ENCODE results near the gene INPPL1. TPM values are rescaled to one million over a fixed set of nuclear protein-coding genes. Genes with fewer than 3 reads are reported as not detected.

INPPL1 gene
- total RNA-seq, 1 donor from 2014 or later, result 37.7 TPM

GRCh38 chr11:72216638-72217037 lies 7.9 kb upstream of the INPPL1 start, which contains the start of gene FOLR2:
Gene FOLR2, plus strand, starts transcription at chr11:72216794. Its CDS starts 1,791 bp downstream, at chr11:72218585.
- DNase-seq, result no peak

GRCh38 chr11:72217841-72218240 lies 6.7 kb upstream of the INPPL1 start:
- no peak for DNase-seq

GRCh38 chr11:72218251-72218745 lies 6.3 kb upstream of the INPPL1 start:
- DNase-seq, result no peak

- DNase-seq, result no peak
These were observed 3.7 kb upstream of the INPPL1 start for GRCh38 chr11:72220696-72221363.

GRCh38 chr11:72221386-72222075 lies 3.0 kb upstream of the INPPL1 start:
- DNase-seq, result no peak

- DNase-seq, result no peak
These were observed 2.3 kb upstream of the INPPL1 start for GRCh38 chr11:72222106-72222891.

- DNase-seq, result peak; percentile 92
These were observed 1.5 kb upstream of the INPPL1 start for GRCh38 chr11:72222907-72223614.

GRCh38 chr11:72223615-72224563 lies 678 bp upstream of the INPPL1 start:
- DNase-seq, result peak; percentile 62

- DNase-seq, result no peak
These were observed 914 bp downstream of the INPPL1 start for GRCh38 chr11:72225411-72225951.

GRCh38 chr11:72226701-72227100 lies 2.1 kb downstream of the INPPL1 start:
- no peak for DNase-seq

GRCh38 chr11:72227316-72228228 lies 3.0 kb downstream of the INPPL1 start:
- DNase-seq, result no peak

- DNase-seq, result no peak
These were observed 3.8 kb downstream of the INPPL1 start for GRCh38 chr11:72228229-72228843.

- DNase-seq, result no peak
These were observed 4.3 kb downstream of the INPPL1 start for GRCh38 chr11:72228844-72229231.

- no peak for DNase-seq
These were observed 4.9 kb downstream of the INPPL1 start for GRCh38 chr11:72229336-72229924.

- DNase-seq, result no peak
These were observed 5.6 kb downstream of the INPPL1 start for GRCh38 chr11:72229925-72230763.

GRCh38 chr11:72230764-72231365 lies 6.3 kb downstream of the INPPL1 start:
- no peak for DNase-seq
